Middle frontal gyrus (tissue), 1 donor: ENCODE data around the gene PIP5KL1.

Experiments
- DNase-seq: peaks from one replicate; pipeline ENCODE4 v3.0.0-alpha.2; 2015; ENCODE audit warnings: low spot score; ENCODE audit errors: extremely low spot score

Gene PIP5KL1, protein sequence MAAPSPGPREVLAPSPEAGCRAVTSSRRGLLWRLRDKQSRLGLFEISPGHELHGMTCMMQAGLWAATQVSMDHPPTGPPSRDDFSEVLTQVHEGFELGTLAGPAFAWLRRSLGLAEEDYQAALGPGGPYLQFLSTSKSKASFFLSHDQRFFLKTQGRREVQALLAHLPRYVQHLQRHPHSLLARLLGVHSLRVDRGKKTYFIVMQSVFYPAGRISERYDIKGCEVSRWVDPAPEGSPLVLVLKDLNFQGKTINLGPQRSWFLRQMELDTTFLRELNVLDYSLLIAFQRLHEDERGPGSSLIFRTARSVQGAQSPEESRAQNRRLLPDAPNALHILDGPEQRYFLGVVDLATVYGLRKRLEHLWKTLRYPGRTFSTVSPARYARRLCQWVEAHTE

DNA sequence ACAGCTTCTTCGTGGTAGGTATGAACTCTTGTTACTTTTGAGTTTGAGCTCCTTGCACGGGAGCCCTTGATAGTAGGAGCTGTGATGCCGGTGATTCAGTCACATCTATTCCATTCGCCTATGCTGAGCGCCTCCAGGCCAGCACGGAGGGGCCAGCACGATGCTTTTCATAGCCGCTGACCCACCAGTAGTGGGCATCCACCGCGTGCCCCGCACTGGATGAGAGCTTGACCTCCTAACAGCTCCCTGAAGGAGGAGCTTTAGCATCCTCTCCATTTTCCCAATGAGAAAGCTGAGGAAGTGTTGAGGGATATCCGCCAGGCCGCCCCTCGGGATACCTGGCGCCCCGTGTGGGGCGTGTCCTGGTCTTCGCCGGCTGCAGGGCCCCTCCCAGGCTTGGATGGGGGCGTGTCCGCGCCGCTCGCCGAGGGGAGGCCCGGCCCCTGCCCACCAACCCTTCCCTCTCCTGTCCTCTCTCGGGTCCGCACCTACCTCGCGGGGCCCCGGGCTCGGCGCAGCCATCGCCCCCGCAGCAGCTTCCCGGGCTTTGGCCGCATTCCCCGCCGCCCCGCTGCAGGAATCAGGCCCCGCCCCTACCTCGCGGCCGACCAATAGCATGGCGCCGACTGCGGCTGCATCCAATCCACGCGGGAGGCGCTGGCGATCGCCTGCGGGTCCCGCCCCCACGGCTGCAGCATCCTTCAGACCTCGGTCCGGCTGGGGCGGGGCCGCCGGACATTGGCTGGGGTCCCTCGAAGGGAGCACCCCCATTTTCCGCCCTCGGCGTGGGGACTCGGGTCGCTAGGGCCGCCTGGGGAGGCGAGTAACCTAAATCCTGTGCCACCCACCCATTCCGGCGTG is at the start of gene PIP5KL1:
TSS of gene PIP5KL1 (minus strand) at position 547 of the 861 bp plus-strand sequence. CDS start at position 522, 25 bp downstream.
- DNase-seq = peak; percentile 78

DNA sequence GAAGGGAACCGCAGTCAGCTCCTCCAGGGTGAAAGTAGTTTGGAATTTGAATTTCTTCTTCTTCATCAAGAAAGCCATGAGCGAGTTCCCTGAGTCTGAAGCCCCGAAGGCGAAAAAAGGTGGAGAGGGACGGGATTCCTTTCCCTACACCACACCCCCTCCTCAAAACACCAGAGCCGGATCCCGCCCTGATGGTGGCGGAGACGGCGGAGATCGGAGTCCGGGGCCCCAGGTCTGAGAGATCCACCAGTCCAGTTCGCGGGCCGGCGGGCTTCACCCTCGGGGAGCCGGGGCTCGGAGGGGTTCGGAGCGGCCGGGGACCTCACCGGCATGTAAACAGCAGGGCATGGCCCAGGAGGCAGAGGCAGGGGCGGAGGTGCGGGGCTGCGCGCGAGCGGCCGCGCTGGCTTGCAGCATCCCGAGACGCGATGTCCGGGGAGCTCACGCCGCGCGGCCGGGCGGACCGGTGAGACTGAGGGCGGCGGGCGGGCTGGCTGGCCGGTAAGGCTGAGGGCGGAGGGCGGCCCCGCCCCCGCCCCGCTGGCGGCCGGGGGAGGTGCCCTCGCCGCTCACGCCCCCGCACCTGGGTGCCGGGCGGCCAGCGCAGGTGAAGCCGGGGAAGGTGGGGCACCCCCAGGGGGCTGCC is 49.6 kb upstream of the PIP5KL1 start:
- no peak for DNase-seq

GRCh38 chr9:127979333-127980059 is 48.9 kb upstream of the PIP5KL1 start:
- peak; percentile 60 for DNase-seq

DNA sequence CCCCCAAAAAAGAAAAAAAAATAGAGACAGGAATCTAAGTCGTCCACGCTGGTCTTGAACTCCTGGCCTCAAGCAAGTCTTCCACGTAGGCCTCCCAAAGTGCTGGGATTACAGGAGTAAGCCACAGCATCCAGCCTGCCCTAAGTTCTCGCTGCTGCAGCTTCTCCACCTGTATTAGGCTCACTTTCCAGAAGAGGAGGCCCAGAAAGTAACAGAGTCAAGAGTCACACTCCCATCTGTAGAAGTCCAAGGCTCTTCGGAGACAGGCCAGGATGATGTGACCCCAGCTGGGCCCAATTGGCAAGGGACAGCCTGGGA is 48.4 kb upstream of the PIP5KL1 start:
- DNase-seq = no peak

- DNase-seq = no peak
Measured at GRCh38 chr9:127977884-127978647, 47.5 kb upstream of the PIP5KL1 start.

GRCh38 chr9:127977009-127977883 is 46.7 kb upstream of the PIP5KL1 start:
- no peak for DNase-seq

GRCh38 chr9:127976498-127976897 is 45.9 kb upstream of the PIP5KL1 start:
- no peak for DNase-seq

DNA sequence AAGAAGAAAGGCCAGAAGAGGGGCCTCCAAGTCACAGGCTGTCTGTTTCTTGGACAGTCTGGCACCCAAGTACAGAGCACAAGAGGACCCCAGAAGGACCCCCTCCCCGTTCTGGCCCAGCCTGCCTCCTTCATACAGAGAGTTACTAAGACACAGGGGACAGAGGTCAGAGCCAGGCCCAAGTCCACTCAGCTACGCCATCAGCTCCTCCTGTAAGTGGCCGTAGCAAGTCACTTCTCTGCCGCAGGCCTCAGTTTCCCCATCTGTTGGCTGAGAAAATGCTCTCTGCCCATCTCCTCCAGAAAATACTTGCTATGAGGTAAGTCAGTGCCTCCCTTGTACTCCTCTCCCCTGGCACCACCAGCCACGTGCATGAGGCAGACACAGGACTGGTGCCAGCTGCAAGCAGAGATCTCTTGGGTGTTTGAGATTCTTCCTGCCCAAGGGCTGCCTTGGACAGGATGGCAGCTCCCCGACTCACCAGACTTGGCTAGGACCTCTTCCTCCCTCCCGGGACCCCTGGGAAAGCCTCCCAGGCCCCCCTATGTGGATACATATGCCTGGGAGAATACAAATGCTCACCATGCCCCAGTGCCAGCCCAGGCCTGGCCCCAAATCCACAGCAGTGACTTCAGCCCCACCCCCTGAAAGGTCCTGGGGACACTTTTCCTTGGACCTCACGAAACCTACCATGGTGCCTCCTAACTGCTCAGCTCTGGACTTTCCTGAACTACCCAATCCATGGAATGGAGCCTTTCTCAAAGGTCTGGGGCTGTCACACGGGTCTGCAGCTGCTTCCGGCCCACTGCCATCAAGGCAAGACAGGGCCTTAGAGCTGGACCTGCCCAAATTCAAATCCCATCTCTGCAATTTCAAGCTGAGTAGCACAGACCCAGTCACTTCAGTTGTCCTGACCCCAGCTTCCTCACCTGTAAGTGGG is 45.1 kb upstream of the PIP5KL1 start:
- no peak for DNase-seq

DNA sequence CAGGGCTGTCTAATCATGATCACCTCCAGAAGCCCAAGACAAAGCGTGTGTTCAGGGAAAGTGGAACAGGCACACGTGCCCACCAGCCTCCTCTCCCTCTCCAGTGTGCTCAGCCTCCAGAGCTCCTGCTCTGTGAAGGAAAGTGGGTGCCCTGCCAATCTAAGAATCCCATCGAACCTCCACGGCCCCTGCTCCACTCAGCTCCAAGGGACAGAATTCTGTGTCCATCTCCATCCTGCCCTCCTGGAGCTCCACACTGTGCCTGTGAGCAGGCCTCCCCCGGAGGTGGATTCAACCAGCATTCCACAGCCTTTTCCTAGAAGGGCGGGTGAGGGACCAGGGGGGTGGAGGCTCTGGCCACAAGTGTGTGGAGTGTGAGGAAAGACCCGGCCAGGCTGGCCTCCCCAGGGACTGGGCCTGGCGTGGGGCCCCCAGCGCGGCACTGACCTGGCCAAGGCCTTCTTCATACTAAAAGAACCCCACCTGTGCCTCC is 44.2 kb upstream of the PIP5KL1 start:
- no peak for DNase-seq

DNA sequence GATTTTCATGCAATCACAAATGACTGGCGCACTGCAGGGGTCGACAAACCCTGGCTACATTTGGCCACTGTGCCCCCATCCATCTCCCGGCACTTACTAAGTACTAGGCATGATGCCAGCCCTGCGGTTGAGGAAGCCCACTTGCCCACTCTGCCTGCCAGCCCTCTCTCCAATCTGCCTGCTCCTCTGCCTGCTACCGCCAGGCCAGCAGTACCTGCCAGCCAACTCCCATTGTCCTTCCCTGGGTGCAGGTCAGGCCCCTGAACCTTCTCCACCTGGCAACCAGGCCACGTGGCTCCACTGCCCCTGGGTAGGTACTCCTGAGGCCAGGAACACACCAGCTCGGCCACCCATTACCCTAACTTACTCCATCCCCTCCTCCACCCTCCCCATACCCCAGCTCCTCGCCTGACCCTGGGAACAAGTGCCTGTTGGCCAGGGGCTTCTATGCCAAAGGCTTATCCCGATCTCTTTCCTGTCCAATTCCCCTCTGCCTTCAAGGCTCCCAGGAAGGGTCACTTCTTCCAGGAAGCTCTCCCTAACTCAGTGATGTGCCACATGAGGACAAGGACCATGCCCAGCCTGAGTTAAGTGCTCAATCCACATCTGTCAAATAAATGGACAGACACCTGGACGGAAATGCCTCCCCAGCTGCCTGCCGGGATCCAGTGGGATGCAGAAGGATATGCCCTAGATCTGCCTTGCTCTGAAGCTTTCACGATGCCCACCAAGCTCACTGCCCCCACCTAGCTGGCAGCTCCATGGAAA is 43.6 kb upstream of the PIP5KL1 start:
- no peak for DNase-seq

DNA sequence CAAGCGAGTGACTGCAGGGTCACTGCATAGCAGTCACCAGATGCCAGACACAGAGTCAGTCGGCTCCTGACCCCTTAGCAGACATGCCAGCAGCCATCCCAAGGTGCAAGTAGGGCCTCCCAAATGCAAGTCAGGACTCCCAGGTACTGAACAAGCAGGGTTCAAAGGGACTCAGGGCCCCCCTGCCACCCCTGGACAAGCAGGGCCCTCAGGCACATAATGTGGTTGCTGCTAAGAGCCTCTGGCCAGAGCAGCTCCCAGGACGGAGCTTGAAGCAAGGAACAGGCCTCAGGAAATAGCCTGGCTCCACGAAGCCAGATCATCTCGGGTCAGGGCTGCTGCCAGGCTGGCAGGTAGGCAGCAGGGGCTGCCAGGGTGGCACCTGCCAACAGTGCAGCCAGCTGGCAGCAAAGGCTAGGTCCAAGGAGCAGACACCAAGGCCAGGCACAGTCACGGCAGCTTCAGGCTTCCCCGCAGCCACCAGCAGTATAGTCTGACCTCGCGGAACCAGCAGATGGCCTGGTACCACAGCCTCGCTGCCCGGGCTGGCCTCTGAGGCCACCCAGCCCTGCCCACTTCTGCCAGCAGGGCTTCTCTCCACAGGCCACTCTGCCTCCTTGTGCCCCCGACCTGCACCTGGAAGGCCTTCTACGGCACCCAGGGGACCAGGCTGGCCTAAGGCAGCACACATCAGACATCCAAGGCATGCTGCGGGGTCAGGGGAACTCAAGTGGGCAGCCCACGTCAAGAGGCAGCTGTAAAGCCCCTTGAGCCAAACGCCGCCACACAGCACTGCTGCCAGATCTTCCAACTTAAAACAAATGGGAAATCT is 42.8 kb upstream of the PIP5KL1 start:
- DNase-seq = no peak

DNA sequence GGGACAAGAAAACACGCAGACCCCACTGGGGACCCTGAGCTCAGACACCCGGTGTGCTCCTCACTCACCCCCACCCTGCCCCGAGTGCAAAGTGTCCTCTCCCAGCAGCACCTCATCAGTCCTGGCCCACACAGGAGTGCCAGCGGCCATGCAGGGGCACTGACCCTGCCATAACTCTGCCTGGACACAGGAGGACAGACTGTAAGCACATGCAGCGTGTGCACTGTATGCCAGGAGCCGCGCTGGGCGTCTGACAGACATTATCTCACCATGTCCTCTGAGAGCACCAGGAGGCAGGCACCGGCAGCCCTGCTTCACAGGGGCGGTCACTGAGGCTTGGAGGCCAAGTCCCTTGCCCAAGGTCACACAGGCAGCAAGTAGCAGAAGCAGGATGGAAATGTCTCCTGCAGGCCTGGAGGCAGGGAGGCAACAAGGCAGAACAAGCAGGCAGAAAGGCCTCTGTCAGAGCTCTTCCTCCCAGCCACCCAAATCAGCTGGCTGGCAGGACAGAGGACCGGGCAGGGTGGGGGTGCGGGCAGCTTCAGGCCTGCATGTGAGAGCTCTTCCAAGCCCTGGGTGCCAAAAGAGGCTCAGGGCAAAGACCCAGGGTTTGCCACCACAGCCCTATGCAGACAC is 41.8 kb upstream of the PIP5KL1 start:
- no peak for DNase-seq

DNA sequence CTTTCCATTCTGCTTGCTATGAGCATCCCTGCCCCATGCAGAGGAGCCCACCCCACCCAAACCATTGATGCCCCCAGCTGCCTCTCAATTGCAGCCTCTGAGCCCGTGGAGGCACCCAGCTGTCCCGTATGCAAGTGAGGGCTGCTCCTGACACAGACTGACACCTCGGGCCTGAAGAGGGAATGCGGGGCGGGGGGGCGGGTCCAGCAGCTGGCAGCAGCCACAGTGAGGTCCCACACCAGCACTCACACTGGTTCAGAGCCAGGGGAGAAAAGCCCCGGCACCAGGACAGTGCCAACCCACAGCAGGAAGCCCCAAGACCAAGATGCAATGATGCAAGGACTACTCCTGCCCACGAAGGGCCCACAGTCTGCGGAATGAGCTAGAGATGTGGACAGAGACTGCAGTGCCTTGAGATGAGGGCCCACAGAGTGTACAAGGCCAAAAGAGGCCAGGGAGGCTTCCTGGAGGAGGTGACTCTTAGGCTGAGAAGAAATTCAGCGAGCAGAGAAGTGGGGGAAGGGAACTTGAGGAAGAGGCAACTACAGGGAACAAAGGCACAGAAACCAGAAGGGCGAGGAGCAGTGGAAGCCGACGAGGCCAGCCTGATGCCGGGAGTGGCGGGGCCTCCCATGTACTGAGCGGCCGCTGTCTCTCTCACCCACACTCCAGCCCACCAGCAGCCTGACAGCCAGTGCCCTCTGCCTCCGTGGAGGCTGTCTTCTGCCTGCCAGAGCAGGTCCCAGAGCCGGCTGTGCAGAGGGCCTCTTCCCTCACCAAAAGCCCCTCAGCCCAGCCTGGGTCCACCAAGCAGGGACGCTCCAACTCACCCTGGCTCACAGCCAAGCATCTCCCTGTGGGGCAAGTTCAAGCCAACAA is 41.0 kb upstream of the PIP5KL1 start:
- DNase-seq = no peak

- DNase-seq = no peak
Measured at GRCh38 chr9:127970401-127971313, 40.1 kb upstream of the PIP5KL1 start.
